NCI-H1930 (cell line): Measurements from ENCODE around the gene GOLIM4.
A peak's percentile ranks its signal among the peaks of the same experiment; 100 is the strongest.
"Not testable (repeated sequence)": the region's sequence is repeated elsewhere in the genome, so short reads cannot be mapped to it uniquely, and the experiment has no call there.

ENCODE experiments used
- DNase-seq, 2 experiments: peaks; one replicate each; lab custom pipeline; 2025; lab: John Stamatoyannopoulos, UW

Gene GOLIM4

GRCh38 chr3:168048414-168049330, 47.1 kb downstream of the GOLIM4 start:
- no peak for DNase-seq

- DNase-seq = no peak
Measured at GRCh38 chr3:168047936-168048335, 47.8 kb downstream of the GOLIM4 start.

- peak; percentile 63 to 75 for DNase-seq
Measured at GRCh38 chr3:168047190-168047795, 48.4 kb downstream of the GOLIM4 start.

- no peak for DNase-seq
Measured at GRCh38 chr3:168044049-168044448, 51.7 kb downstream of the GOLIM4 start.

GRCh38 chr3:168040607-168041208, 55.0 kb downstream of the GOLIM4 start:
- DNase-seq = peak in 1 of 2 experiments; percentile 5

- no peak for DNase-seq
Measured at GRCh38 chr3:168037020-168037419, 58.7 kb downstream of the GOLIM4 start.

DNA sequence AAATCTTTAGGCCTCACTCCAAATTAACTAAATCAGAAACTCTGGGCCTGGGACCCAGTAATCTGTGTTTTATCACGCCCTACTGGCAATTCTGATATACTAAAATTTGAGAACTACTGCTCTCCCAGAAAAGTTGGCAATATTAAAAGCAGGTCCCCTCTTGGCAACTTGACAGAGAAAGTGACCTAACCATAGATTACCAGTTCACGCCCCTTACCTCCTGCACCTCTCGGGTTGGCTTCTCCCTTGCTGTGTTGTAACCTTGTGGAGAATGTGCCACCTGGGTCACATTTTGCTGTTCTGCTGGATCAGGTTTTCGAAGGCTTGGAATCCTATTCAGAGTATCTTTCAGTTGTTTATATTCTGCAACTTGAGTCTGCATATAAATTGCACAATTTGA, 59.1 kb downstream of the GOLIM4 start:
- no peak for DNase-seq

DNA sequence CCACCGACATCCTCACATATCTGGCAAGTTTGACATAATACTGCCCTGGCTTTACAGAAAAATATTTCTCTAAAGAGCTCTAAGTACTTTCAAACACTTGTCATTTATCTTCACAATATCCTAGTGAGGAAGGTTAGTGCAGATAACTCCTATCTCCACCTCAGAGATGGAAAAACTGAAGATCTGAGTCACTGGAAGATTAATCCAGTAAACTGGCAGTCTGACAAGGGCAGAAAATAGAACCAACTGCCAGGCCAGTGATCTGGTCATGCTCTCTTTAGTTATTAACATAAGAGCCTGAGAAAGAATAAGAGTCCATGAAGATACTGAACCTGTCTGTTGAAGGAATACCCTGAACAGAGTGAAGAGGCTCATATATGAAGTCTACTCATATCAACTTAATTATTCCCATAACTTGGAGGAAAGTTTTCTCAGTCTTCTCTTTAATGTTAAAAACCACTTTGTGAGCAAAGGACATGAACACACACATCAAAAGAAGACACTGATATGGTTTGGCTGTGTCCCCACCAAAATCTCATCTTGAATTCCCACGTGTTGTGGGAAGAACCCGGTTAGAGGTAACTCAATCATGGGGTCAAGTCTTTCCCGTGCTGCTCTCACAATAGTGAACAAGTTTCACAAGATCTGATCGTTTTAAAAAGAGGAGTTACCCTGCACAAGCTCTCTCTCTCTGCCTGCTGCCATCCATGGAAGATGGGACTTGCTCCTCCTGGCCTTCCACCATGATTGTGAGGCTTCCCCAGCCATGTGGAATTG, 61.4 kb downstream of the GOLIM4 start:
- no peak for DNase-seq

- DNase-seq = no peak
Measured at GRCh38 chr3:168030577-168030976, 65.1 kb downstream of the GOLIM4 start.

GRCh38 chr3:168029705-168030104, 66.0 kb downstream of the GOLIM4 start:
- no peak for DNase-seq

DNA sequence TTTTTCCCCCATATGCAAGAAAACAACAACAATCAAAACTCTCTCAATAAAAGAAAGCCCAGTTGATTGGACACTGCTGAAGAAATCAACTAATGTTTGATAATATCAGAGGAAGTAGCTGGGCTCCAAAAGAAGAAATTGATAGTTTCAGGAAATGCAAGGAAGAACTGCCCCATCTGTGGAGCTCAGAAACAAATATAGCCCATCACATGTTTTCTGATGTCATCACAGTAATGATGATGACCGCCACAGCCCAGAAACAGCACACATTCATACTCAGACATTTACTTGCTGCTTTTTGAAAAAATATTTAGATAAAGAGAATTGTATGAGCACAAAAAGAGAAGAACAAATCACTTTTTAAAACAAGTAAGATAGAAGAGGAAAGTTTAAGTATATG, 67.6 kb downstream of the GOLIM4 start:
- DNase-seq = no peak

DNA sequence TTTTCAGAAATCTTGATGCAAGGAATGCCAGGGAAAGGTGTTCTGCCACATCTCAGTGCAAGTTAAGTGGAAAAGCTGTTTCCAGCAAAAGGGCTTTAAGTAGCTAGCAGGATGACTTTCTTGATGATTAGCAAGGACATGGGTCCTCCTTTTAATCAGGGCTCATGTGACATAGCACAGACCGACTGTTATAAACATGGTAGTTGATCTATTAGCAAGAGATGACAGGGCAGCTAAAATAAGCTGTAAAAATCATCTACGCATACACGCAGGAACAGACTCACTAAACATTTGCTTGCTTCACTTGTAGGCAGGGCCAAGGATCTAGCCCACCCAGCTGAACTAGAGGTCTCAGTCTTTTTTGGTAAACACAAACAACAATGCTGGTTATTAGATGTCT, 69.0 kb downstream of the GOLIM4 start:
- no peak for DNase-seq

DNA sequence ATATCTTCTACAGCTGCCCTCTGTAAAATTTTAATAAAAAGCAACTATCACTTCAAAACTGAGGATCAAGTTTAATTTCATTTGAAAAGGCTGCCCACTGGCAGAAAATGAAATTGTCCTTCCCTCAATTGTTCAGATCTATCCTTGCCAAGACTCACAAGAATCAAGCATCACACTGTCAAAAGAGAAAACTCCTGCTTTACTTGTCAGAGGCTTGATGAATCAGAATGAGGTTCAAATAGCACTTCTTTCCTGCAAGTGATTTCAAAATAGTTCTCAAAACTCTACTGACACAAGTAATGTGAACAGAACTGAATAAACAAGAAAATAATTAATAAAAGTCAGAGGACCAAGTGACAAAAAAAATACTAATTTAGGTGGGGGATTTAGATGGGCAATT, 70.6 kb downstream of the GOLIM4 start:
- DNase-seq = no peak

GRCh38 chr3:168024537-168024941, 71.2 kb downstream of the GOLIM4 start:
- peak in 1 of 2 experiments; percentile 37 for DNase-seq

DNA sequence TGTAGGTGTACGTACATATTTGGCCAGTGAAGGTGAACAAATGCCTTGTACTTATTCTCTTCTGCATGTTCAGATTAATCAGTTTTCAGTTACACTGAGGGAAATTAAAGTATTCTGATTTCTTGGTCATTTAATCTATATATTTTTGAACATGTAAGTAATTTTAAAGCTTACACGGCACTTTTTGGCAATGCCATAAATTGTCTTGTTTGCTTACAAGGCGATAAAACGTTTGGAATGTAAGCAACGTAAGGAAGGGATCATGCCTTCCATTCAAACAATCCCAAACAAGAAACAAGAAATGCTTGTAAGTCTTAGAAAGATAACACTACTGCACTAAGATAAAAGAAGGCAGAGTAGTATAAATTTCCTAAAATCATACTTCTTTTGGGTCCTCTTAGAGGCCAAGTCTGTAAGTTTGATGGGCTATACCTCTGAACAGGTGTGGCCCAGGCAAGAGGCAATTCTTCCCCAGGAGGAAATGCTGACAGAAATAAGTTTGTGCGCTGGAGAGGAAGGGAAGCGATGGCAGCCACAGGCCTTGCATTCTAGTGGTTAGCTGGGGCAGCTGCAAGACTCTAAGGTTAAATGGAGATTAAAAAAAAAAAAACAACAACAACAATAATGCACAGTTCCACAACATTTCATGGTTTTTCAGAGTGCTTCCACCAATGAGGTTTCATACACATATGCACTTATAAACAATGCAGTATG, 73.8 kb downstream of the GOLIM4 start:
- DNase-seq = no peak

DNA sequence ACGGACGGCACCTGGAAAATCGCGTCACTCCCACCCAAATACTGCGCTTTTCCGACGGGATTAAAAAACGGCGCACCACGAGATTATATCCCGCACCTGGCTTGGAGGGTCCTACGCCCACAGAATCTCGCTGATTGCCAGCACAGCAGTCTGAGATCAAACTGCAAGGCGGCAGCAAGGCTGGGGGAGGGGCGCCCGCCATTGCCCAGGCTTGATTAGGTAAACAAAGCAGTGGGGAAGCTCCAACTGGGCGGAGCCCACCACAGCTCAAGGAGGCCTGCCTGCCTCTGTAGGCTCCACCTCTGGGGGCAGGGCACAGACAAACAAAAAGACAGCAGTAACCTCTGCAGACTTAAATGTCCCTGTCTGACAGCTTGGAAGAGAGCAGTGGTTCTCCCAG, 84.4 kb downstream of the GOLIM4 start:
- not testable (repeated sequence) for DNase-seq

DNA sequence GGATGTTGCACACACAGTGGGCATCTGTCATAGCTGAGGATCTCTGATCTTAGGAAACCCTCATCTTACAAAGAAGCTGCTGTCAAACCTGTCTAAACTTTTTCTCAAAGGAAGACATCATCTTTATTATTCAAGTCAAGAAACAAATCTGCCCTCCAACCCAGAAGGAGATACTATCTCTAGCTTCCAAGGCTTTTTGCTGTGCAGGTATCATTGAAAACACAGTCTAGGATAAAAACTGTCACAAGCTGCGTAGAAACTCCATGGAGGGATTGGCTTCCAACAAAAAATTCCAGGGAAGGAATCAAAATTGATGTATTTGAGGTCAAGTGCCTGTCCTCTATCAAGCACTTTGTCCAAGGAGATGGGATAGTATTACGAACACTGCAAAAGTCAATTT, 89.1 kb downstream of the GOLIM4 start:
- DNase-seq = no peak

- DNase-seq = no peak
Measured at GRCh38 chr3:168003911-168004310, 91.8 kb downstream of the GOLIM4 start.

- DNase-seq = no peak
Measured at GRCh38 chr3:168002786-168003368, 92.8 kb downstream of the GOLIM4 start.

DNA sequence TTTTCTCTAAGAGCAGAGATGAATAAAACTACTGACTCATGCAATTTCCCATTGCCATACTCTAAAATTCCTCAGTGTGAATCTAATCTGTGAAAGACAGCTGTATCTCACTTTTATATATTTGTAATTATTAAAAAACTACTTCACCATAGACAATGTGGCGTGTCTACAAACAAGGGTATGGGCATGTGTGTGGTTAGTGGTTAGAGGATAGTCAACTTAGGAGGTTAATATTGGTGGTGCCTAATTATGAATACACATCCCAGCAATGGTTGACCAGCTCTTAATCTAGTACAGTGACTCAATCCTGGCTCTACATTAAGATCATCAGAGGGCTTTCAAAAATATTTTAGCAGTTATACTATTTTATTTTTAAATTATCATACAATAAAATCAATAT, 94.5 kb downstream of the GOLIM4 start:
- no peak for DNase-seq

DNA sequence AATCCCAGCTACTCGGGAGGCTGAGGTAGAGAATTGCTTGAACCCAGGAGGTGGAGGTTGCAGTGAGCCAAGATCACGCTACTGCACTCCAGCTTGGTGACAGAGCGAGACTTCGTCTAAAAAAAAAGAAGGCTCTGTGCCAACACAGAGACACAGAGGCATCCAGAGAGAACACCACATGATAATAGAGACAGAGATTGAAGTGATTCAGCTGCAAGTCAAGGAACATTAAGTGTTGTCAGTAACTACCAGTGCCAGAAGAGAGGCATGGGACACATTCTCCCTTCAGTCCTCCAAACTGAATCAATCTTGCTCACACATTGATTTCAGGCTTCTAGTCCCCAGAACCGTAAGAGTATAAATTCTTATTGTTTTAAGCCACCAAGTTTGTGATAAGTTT, 97.5 kb downstream of the GOLIM4 start:
- DNase-seq = no peak
